GM23338 (cell line): ENCODE results near the gene RTN4RL1. TPM values are rescaled to one million over a fixed set of nuclear protein-coding genes. Genes with fewer than 3 reads are reported as not detected.

ENCODE experiments used
- ATAC-seq: fragments of 200-7000 bp; cut with Tn5 transposase; 3 replicates; pipeline ENCODE4 v1.9.1; 2020
- DNase-seq: peaks from one replicate; pipeline ENCODE4 v3.0.0-alpha.2; 2015; ENCODE audit warnings: low spot score
- H2AFZ ChIP-seq: fragments of 200-600 bp; sonication (generic); 2 replicates; pipeline ENCODE4 v1.8.0; 2016; ENCODE audit warnings: antibody characterized with exemption, mild to moderate bottlenecking, moderate library complexity
- H3F3A ChIP-seq: fragments of 200-600 bp; sonication (generic); replicated peaks from 2 replicates; pipeline ENCODE4 v1.8.0; 2017; ENCODE audit warnings: antibody characterized with exemption, mixed run types, low read depth
- H3K27ac ChIP-seq: fragments of 200-600 bp; sonication (generic); 2 replicates; pipeline ENCODE4 v1.6.1; 2016; ENCODE audit warnings: low read depth
- H3K27me3 ChIP-seq: fragments of 200-600 bp; sonication (generic); 2 replicates; pipeline ENCODE4 v1.8.0; 2016; ENCODE audit warnings: mild to moderate bottlenecking, mixed run types, moderate library complexity; ENCODE audit not compliant: insufficient read depth
- H3K36me3 ChIP-seq: fragments of 200-600 bp; sonication (generic); 2 replicates; pipeline ENCODE4 v1.8.0; 2016; ENCODE audit warnings: mild to moderate bottlenecking; ENCODE audit not compliant: insufficient read depth
- H3K4me1 ChIP-seq: fragments of 200-600 bp; sonication (generic); 2 replicates; pipeline ENCODE4 v1.8.0; 2016; ENCODE audit warnings: mild to moderate bottlenecking, moderate library complexity; ENCODE audit not compliant: insufficient read depth
- H3K4me2 ChIP-seq: fragments of 200-600 bp; sonication (generic); 2 replicates; pipeline ENCODE4 v1.7.1; 2017; ENCODE audit warnings: mixed run types
- H3K4me3 ChIP-seq: fragments of 200-600 bp; sonication (generic); 2 replicates; pipeline ENCODE4 v1.6.1; 2016; ENCODE audit warnings: mixed run types
- H3K79me2 ChIP-seq: fragments of 200-600 bp; sonication (generic); replicated peaks from 2 replicates; pipeline ENCODE4 v1.8.0; 2017; ENCODE audit warnings: mild to moderate bottlenecking; ENCODE audit not compliant: insufficient read depth
- H3K9me2 ChIP-seq: fragments of 200-600 bp; sonication (generic); 2 replicates; pipeline ENCODE4 v1.8.0; 2017; ENCODE audit not compliant: insufficient read depth
- H4K20me1 ChIP-seq: fragments of 200-600 bp; sonication (generic); replicated peaks from 2 replicates; pipeline ENCODE4 v1.8.0; 2017; ENCODE audit warnings: mild to moderate bottlenecking; ENCODE audit not compliant: insufficient read depth
- H3K27ac Mint-ChIP-seq: 2 replicates; pipeline ENCODE4 v1.8.0; 2020; ENCODE audit warnings: inconsistent platforms, mild to moderate bottlenecking, moderate library complexity, mixed read lengths
- H3K27me3 Mint-ChIP-seq: 3 replicates; pipeline ENCODE4 v1.8.0; 2022; ENCODE audit warnings: low read depth, mild to moderate bottlenecking, moderate library complexity, mixed read lengths, inconsistent platforms; ENCODE audit not compliant: insufficient read depth, poor library complexity
- H3K36me3 Mint-ChIP-seq: 3 replicates; pipeline ENCODE4 v1.8.0; 2021; ENCODE audit warnings: low read depth, mild to moderate bottlenecking, inconsistent platforms, moderate library complexity, mixed read lengths
- H3K4me1 Mint-ChIP-seq: 3 replicates; pipeline ENCODE4 v1.8.0; 2020; ENCODE audit warnings: mild to moderate bottlenecking, inconsistent platforms, mixed read lengths
- H3K4me3 Mint-ChIP-seq: 3 replicates; pipeline ENCODE4 v1.8.0; 2021; ENCODE audit warnings: moderate library complexity, mild to moderate bottlenecking, inconsistent platforms, mixed read lengths
- H3K9me3 Mint-ChIP-seq: 3 replicates; pipeline ENCODE4 v1.8.0; 2020; ENCODE audit warnings: moderate library complexity, mild to moderate bottlenecking, inconsistent platforms, mixed read lengths
- CREB1 ChIP-seq: fragments of 250-450 bp; sonication (Bioruptor Pico); IDR thresholded peaks from 2 replicates; pipeline ENCODE4 v1.5.0; 2020; ENCODE audit warnings: low read depth, mild to moderate bottlenecking, moderate library complexity
- CTCF ChIP-seq, 2 experiments: fragments of 200-600 bp in 1 of 2; sonication (generic) in 1 of 2; conservative IDR thresholded peaks; 2 replicates each; pipeline versions ENCODE4 v1.5.1 to v1.6.1; 2016 to 2017; ENCODE audit warnings: antibody characterized with exemption in 2 of 2, low read depth in 2 of 2, mild to moderate bottlenecking in 2 of 2, moderate library complexity in 1 of 2
- ETS1 ChIP-seq: IDR thresholded peaks from 2 replicates; pipeline ENCODE4 v1.6.1; 2016; ENCODE audit warnings: antibody characterized with exemption
- EZH2 ChIP-seq: fragments of 200-600 bp; sonication (generic); IDR thresholded peaks from one replicate; pipeline ENCODE4 v1.8.0; 2017; ENCODE audit warnings: antibody characterized with exemption, mild to moderate bottlenecking, low read depth; ENCODE audit not compliant: unreplicated experiment
- EZH2phosphoT487 ChIP-seq: fragments of 200-600 bp; sonication (generic); IDR thresholded peaks from one replicate; pipeline ENCODE4 v1.8.1; 2018; ENCODE audit warnings: antibody characterized with exemption; ENCODE audit not compliant: unreplicated experiment
- JUNB ChIP-seq: IDR thresholded peaks from one replicate; pipeline ENCODE4 v1.6.1; 2016; ENCODE audit warnings: antibody characterized with exemption; ENCODE audit not compliant: unreplicated experiment
- NANOG ChIP-seq: IDR thresholded peaks from 2 replicates; pipeline ENCODE4 v1.6.1; 2016; ENCODE audit warnings: antibody characterized with exemption, borderline replicate concordance
- POLR2AphosphoS5 ChIP-seq: IDR thresholded peaks from 2 replicates; pipeline ENCODE4 v1.6.1; 2016; ENCODE audit warnings: antibody characterized with exemption, low read depth
- REST ChIP-seq: IDR thresholded peaks from one replicate; pipeline ENCODE4 v1.6.1; 2018; ENCODE audit warnings: antibody characterized with exemption; ENCODE audit not compliant: unreplicated experiment
- ZNF114 ChIP-seq: fragments of 250-450 bp; sonication (Bioruptor Pico); IDR thresholded peaks from 2 replicates; pipeline ENCODE4 v1.5.0; 2020; ENCODE audit warnings: mild to moderate bottlenecking, moderate library complexity
- polyA plus RNA-seq: library from polyadenylated mRNA; unstranded; fragments of >200 nt; fragmentation: Nextera tagmentation; extraction: Ambion mirVana; gene quantifications from 2 replicates; pipeline ENCODE4 v1.2.1, GENCODE V29; 2016
- total RNA-seq: library from RNA; depleted of rRNA; stranded (reverse); fragments of >200 nt; shearing (Covaris generic); gene quantifications from 2 replicates; pipeline ENCODE4 v1.2.3, GENCODE V29; 2014

Gene RTN4RL1
- total and polyA plus RNA-seq, 2 experiments from 2014 or later: 0.17 TPM; not detected in 1

- TF ChIP-seq CTCF (conservative IDR thresholded peaks at IDR 0.05; ENCODE audit: low read depth in 2 of 2): no peak
- TF ChIP-seq ETS1: no peak
These were observed 83.7 kb downstream of the RTN4RL1 start (continued) for GRCh38 chr17:1941272-1942065.

- no peak overlapping the region for H3K4me3 ChIP-seq
- ATAC-seq (no peak), DNase-seq (no peak)
- no peak overlapping the region for H2AFZ ChIP-seq
- no peaks in the 10 kb centered on the region for H3K36me3 ChIP-seq
- H3K9me2 ChIP-seq: no peaks in the 10 kb centered on the region
- TF ChIP-seq POLR2AphosphoS5 (no peak), EZH2phosphoT487 (no peak), ETS1 (no peak), ZNF114 (CRISPR knock-in tag) (no peak), EZH2 (no peak), NANOG (no peak), JUNB (no peak), CREB1 (CRISPR knock-in tag) (no peak), REST (no peak), CTCF (conservative IDR thresholded peaks at IDR 0.05; ENCODE audit: low read depth in 2 of 2) (no peak)
- Mint-ChIP-seq H3K27me3 (peaks cover 6% of the 10 kb centered on the region), H3K4me1 (no peaks in the 10 kb centered on the region), H3K27ac (no peak overlapping the region), H3K4me3 (no peak overlapping the region), H3K9me3 (no peaks in the 10 kb centered on the region; the same call in 2 of the 3 replicates), H3K36me3 (no peaks in the 10 kb centered on the region)
- H3K4me1 ChIP-seq: no peaks in the 10 kb centered on the region
- no peak overlapping the region for H3K4me2 ChIP-seq
- no peak overlapping the region for H3K27ac ChIP-seq
- no peaks in the 10 kb centered on the region for H3K79me2 ChIP-seq
- H4K20me1 ChIP-seq: no peaks in the 10 kb centered on the region
- H3K27me3 ChIP-seq: no peaks in the 10 kb centered on the region
- H3F3A ChIP-seq: no peaks in the 10 kb centered on the region
These were observed 84.3 kb downstream of the RTN4RL1 start for GRCh38 chr17:1940810-1941185.
